ENCODE data around the gene RALY. TPM values are rescaled to one million over a fixed set of nuclear protein-coding genes. Genes with fewer than 3 reads are reported as not detected.
"Not testable (repeated sequence)": the region's sequence is repeated elsewhere in the genome, so short reads cannot be mapped to it uniquely, and the experiment has no call there.

Gene RALY
- polyA plus RNA-seq, 3 donors: 66.0 to 109 (median 100) TPM

DNA sequence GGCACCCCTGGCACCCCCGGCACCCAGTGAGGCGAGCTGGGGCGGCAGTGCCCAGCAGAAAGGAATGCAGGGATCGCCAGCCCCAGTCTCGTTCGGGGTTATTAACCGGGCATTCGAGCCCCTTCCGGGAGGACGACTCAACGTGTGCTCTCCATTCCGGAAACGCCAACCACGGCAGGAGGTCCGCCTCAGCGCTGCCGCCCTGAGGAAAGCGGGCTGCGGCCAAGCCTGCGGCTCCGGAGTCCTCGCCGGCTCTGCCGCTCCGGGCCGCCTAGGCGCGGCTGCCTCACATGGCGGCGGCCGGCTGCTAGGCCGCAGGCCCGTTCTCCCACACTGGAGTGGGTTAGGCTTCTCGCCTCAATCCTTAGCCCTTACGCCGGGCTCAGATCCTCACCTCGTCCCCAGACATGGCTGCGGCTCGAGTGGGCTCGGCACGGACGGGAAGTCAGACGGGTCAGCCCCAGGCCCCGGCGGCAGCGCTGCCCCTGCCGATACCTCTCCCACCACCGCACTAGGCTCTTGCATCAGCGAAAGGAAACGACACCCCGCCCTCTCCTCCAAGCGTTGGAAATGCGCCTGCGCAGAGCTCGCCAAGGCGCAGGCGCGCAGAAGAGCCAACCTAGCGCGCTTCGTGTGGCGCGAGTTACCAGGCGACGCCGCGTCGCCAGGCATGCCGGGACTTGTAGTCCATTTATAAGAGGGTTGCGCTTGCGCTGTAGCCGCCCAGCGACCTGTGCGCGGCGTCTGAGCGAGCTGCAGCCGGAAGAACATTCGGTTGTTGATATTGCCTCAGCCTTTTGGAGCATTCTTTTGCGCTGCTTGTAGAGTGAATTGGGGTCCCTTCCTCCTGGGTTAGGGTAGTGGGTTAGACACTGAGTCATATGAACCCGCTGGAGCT lies 118.2 kb downstream of the RALY start, which contains the start of gene EIF2S2:
EIF2S2 (minus strand) TSS at position 542 of the 898 bp plus-strand sequence; CDS start at position 409, 133 bp downstream.
- peak within 1 kb of the TSS; percentile 75 for H3K27ac ChIP-seq (ENCODE audit: low read depth, low read length)
- 0% methylated on average over 81 of the region's 81 CpGs for WGBS, 3 donors

DNA sequence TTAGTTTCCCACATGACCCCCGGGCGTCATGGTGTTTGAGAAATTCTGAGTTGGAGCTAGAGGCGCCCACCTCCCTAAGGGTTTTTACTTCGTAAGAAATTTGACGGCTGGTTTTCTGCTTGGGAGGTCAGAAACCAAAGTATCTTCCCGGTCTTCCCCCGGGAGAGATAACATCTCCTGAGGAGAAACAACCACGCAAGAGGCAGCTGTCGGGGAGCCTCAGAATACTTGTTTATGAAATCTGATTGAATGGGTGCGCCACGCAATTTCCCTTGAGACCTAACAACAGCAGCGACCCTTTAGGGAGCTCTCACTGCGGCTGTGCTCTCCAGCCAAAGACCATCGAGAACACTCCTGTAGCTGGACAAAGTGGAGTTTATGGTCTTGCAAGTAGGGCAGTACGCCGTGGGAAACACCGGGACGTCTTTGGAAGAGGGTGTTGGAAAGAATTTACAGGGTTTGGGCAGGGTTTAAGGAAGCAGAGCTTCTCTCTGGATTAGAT lies 118.9 kb downstream of the RALY start:
- no peak overlapping the region for H3K27ac ChIP-seq (ENCODE audit: low read depth, low read length)
- 1% methylated on average over 18 of the region's 18 CpGs for WGBS, 3 donors

DNA sequence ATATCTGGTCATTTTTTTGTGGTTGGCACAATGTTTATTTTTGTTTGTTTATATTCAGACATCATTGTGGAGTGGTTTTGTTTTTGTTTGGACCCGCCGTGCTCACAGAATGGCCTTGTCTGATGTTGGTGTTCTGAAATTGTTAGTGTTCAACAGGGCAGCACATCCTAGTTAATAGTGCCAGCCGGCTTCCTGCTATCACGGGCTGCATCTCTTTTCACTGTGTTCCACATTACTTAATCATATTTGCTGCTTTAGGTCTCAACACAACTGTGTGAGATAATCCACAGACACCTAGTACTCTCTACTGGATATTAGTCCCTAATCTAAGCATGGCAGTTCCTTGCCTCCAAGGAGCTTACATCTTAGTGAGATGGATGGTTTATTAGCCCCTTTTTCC lies 121.1 kb downstream of the RALY start:
- 80 to 93% (median 87%) methylated on average over 4 of the region's 4 CpGs for WGBS, 3 donors
- H3K27ac ChIP-seq (ENCODE audit: low read depth, low read length): no peak overlapping the region

DNA sequence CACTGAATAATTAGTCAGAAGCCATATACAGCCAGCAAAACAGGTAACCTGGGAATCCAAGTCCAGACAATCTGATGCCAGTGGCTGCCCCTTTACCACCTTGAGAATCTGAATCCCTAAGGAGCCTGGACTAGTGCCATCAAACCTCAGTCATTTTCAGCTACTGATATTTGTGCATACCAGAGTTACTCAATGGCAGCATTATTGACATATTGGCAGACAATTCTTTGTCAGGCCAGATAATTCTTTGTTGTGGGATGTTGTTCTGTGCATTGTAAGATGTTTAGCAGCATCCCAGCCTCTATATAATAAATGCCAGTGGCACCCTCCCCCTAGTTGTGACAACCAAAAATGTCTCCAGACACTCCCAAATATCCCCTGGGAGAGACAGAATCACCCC lies 121.5 kb downstream of the RALY start:
- H3K27ac ChIP-seq (ENCODE audit: low read depth, low read length): no peak overlapping the region

DNA sequence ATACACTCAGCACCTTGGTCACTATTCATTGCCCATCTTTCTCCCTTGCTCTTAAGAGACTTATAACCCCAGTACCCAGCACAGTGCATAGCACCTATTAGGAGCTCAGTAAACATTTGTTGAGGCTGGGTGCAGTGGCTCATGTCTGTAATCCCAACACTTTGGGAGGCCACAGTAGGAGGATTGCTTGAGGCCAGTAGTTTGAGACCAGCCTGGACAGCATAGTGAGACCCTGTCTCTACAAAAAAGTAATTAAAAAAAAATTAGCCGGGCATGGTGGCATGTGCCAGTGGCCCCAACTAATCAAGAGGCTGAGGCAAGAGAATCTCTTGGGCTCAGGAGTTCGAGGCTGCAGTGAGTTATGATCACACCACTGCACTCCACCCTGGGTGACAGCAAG lies 126.5 kb downstream of the RALY start:
- WGBS, 3 donors: 78 to 97% (median 94%) methylated on average over 2 of the region's 2 CpGs
- no peak overlapping the region for H3K27ac ChIP-seq (ENCODE audit: low read depth, low read length)

DNA sequence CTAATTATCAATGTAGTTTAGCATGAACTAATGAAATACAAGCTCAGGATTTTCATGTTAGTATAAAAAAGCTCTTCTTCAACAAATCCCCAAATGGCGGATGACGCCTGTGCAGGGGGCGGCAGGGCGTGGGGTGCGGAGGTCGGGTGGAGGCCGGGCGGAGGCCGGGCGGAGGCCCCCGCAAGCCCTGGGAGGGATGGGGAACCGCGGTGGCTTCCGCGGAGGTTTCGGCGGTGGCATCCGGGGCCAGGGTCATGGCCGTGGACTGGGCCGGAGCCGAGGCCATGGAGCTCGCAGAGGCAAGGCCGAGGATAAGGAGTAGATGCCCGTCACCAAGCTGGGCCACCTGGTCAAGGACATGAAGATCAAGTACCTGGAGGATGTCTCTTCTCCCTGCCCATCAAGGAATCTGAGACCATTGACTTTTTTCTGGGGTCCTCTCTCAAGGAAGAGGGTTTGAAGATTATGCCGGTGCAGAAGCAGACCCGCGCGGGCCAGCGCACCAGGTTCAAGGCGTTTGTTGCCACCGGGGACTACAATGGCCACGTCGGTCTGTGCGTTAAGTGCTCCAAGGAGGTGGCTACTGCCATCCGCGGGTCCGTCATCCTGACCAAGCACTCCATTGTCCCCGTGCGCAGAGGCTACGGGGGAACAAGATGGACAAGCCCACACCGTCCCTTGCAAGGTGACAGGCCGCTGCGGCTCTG lies 128.7 kb downstream of the RALY start:
- WGBS, 3 donors: 92 to 96% (median 93%) methylated on average over 43 of the region's 43 CpGs
- no peak overlapping the region for H3K27ac ChIP-seq (ENCODE audit: low read depth, low read length)

DNA sequence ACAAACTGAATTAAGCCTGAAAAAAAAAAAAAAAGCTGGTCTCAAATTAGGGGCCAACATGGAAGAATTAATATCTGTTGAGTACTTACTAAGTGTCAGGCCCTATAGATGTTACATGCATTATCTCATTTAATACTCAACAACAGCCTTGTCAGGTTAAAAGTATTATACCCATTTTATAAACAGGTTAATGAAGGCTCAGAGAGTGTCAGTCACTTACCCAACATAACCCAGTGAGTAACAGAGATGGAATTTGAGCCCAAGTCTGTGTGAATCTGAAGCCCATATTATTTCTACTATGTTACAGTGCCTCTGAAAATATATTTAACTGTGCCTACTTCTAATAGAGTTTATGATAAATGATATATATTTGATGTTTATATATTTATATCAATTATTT lies 129.6 kb downstream of the RALY start:
- H3K27ac ChIP-seq (ENCODE audit: low read depth, low read length): no peak overlapping the region

DNA sequence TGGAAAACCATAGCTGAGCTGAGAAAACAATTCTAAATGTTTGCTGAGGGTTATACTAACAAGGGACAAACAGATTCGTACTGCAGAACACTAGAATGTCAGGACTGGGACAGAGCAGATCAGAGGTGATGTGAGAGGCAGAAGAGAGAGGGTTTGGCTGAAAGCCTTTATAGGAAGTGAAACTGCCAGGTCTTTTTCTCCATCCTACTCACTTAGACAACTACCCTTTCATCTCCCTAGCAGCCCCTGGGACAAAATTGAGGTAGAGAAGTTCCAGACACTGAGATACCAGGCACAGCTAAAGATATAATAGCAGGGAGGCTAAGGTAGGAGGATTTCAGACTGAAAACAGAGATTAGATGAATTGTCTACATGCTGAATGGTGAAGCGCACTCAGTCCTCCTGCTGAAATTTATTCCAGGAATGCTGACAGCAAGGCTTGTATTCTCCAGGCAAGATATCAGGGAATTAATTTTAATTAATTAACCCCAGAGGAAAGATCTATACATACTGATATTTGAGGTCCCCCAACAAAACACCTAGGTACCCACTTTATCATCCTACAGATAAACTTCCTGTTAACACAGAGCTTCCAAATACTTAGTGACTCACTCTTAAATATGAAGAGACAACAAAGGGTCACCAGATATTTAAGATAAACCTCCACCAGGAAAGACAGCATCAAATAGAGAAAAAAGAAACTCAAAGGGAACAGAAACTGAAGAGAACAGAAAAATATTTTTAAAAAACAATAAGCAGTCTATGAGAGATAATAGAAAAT lies 130.9 kb downstream of the RALY start:
- WGBS, 3 donors: 69 to 77% (median 70%) methylated on average over 2 of the region's 2 CpGs
- H3K27ac ChIP-seq (ENCODE audit: low read depth, low read length): no peak overlapping the region

DNA sequence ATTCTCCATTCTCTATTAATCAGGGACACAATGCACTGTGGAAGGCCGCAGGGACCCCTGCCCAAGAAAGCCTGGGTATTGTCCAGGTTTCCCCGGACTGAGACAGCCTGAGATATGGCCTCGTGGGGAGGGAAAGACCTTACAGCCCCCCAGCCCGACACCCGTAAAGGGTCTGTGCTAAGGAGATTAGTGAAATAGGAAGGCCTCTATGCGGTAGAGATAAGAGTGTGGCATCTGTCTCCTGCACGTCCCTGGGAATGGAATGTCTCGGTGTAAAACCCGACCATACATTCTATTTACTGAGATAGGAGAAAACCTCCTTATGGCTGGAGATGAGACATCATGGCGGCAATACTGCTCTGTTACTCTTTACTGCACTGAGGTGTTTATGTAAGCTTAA lies 134.1 kb downstream of the RALY start:
- H3K27ac ChIP-seq (ENCODE audit: low read depth, low read length): no peak overlapping the region
- 83% methylated on average over 10 of the region's 10 CpGs for WGBS, 3 donors

DNA sequence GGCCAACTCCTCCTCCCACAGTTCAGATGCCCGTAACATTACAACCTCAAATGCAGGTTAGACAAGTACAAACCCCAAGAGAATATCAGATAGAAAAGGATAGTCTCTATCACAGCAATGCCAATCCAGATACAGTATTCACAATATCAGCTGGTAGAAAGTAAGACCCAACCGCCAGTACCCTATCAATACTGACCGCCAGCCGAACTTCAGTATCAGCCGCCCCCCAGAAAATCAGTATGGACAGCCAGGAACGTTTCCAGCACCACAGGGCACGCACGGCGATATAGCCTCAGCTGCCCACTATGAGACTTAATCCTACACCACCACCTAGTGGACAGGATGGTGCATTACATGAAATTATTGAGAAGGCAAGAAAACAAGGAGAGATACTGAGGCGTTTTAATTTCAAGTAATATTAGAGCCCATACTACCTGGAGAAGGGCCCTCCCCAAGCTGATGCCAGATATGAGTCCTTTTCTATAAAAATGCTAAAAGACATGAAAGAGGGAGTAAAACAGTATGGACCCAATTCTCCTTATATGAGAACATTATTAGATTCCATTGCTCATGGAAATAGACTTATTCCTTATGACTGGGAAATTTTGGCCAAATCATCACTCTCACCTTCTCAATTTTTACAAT lies 135.9 kb downstream of the RALY start:
- 1 to 3% (median 1%) methylated on average over 10 of the region's 10 CpGs for WGBS, 3 donors
- no peak overlapping the region for H3K27ac ChIP-seq (ENCODE audit: low read depth, low read length)

DNA sequence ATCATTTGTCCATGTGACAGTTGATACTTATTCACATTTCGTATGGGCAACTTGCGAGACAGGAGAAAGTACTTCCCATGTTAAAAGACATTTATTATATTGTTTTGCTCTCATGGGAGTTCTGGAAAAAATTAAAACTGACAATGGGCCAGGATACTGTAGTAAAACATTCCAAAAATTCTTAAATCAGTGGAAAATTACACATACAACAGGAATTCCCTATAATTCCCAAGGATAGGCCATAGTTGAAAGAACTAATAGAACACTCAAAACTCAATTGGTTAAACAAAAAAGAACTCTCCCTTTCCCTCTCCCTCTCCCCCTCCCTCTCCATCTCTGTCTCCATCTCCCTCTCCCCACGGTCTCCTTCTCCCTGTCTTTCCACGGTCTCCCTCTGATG lies 137.8 kb downstream of the RALY start:
- whole genome bisulfite sequencing, 3 donors: 61 to 83% (median 68%) methylated on average over 4 of the region's 4 CpGs
- no peak overlapping the region for H3K27ac ChIP-seq (ENCODE audit: low read depth, low read length)

DNA sequence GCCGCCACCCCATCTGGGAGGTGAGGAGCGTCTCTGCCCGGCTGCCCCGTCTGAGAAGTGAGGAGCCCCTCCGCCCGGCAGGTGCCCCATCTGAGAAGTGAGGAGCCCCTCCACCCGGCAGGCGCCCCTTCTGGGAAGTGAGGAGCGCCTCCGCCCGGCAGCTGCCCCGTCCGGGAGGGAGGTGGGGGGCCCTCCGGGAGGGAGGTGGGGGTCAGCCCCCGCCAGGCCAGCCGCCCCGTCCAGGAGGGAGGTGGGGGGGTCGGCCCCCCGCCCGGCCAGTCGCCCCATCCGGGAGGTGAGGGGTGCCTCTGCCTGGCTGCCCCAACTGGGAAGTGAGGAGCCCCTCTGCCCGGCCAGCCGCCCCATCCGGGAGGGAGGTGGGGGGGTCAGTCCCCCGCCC lies 138.8 kb downstream of the RALY start:
- WGBS, 3 donors: 90 to 93% (median 91%) methylated on average over 12 to 26 of the region's 26 CpGs
- not testable (repeated sequence) for H3K27ac ChIP-seq (ENCODE audit: low read depth, low read length)

DNA sequence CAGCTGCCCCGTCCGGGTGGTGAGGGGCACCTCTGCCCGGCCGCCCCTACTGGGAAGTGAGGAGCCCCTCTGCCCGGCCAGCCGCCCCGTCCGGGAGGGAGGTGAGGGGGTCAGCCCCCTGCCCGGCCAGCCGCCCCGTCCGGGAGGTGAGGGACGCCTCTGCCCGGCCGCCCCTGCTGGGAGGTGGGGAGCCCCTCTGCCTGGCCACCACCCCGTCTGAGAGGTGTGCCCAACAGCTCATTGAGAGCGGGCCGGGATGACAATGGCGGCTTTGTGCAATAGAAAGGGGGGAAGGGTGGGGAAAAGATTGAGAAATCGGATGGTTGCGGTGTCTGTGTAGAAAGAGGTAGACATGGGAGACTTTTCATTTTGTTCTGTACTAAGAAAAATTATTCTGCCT lies 139.2 kb downstream of the RALY start:
- WGBS, 3 donors: 70 to 80% (median 71%) methylated on average over 9 to 21 of the region's 21 CpGs
- H3K27ac ChIP-seq (ENCODE audit: low read depth, low read length): not testable (repeated sequence)

DNA sequence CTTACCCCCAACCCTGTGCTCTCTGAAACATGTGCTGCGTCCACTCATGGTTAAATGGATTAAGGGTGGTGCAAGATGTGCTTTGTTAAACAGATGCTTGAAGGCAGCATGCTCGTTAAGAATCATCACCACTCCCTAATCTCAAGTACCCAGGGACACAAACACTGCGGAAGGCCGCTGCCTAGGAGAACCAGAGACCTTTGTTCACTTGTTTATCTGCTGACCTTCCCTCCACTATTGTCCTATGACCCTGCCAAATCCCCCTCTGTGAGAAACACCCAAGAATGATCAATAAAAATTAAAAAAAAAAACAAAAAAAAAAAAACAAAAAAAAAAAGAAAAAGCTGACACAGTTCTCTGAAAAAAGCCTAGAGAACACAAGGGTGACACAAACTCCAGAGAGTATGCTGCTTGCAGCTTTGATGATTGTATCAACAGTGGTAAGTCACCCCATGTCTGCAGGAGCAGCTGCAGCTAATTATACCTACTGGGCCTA lies 139.7 kb downstream of the RALY start:
- WGBS, 3 donors: 49 to 69% (median 54%) methylated on average over 4 of the region's 4 CpGs
- not testable (repeated sequence) for H3K27ac ChIP-seq (ENCODE audit: low read depth, low read length)

Other genes starting within 250 kb of the RALY start
- gene CHMP4B, start 182.6 kb upstream of the RALY start, polyA plus RNA-seq: 100 to 1,000 TPM in 1 of 3 donors, 10 to 100 TPM in 2; 50.9 to 131 (median 97.2) TPM
- gene EIF2S2, start 118.3 kb downstream of the RALY start, polyA plus RNA-seq: 10 to 100 TPM; 35.9 to 56.3 (median 53.5) TPM
- under 1 TPM in 1 of 3 donors, not detected in 2; 0.39 TPM for gene ASIP, start 247.5 kb downstream of the RALY start, polyA plus RNA-seq

Measured in adipose tissue (tissue), 3 donors.